LNCaP clone FGC (cell line): ENCODE results near the gene LRRC51.

Experiments used
- DNase-seq: peaks from one replicate; pipeline ENCODE4 v3.0.0-alpha.2; 2011; ENCODE audit warnings: low read depth
- H3K4me3 ChIP-seq: 2 replicates; pipeline ENCODE4 v1.5.1; 2011; ENCODE audit warnings: mild to moderate bottlenecking, low read depth, low read length, control low read depth
- CTCF ChIP-seq: IDR thresholded peaks from 2 replicates; pipeline ENCODE4 v1.5.1; 2012; ENCODE audit warnings: mild to moderate bottlenecking; ENCODE audit not compliant: control insufficient read depth, insufficient read depth; ENCODE audit errors: extremely low read depth

Gene LRRC51

DNA sequence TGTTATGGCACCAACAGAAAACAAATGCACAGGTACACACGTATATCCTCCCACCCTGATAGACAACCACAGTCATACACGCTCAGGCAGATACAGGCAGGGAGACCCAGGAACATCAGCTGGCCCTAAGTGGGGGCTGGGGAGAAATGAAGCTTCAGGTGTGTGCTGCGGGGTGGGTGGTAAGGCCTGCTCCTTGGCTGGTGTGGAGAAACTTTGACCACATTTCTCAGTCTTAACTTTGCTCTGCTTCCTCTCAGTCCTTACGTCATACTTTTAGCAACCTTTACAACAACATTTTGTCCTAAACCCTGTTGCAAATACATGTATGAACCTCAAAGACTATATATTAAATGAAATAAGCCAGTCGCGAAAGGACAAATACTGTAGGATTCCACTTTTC lies 38.5 kb downstream of the LRRC51 start:
- no peak overlapping the region for H3K4me3 ChIP-seq
- no peak for TF ChIP-seq CTCF
- no peak for DNase-seq

DNA sequence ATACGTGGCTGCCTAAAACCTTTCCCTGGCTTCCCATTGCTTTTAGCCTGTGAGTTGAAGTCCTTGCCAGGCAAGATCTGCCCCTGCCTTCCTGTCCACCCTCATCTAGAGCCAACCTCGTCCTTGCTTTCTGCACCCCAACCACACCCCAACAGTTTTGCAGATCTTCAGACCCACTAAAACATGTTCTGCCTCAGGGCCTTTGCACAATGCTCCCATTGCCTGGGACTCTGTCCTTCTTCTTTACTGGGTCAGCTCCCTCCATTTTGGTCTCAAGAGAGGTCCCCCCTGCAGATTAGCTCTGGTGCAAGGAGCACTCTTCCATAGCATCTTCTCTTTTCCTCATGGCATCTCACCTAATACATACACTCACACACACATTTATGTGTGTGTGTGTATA lies 40.3 kb downstream of the LRRC51 start:
- no peak overlapping the region for H3K4me3 ChIP-seq
- TF ChIP-seq CTCF = no peak
- DNase-seq = no peak

DNA sequence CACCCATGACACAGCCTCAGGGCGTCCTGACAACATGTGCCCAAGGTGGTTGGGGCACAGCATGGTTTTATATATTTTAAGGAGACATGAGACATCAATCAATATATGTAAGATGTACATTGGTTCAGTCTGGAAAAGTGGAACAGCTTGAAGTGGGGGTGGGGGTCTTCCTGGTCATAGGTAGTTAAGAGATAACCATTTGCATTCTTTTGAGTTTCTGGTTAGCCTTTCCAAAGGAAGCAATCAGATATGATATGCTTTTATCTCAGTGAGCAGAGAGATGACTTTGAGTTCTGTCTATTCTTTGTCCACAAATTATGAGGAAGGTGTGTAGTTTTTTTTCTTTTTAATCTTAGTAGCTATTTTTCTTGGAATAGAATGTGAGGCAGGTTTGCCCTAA lies 42.0 kb downstream of the LRRC51 start:
- no peak for TF ChIP-seq CTCF
- no peak overlapping the region for H3K4me3 ChIP-seq
- no peak for DNase-seq

DNA sequence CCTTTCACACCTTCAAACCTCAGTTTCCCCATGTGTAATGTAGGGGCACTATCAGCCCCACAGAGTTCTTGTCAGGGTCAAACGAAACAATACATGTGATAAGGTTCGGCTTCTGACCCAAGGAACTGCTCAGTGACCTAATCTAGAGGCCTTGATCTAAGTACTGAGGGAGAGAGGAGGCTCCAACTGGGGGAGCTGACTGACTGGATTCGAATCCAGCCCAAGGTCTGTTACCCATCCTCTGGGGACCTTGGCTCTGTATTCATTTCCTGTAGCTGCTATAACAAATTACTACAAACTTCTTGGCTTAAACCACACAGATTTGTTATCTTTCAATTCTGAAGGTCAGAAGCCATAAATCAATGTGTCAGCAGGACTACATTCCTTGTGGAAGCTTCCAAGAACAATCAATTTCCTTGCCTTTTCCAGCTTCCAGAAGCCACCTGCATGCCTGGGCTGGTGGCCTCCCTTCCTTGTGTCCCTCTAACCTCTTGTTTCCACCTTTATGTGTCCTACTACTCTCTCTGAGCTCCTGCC lies 42.5 kb downstream of the LRRC51 start:
- TF ChIP-seq CTCF = no peak
- no peak overlapping the region for H3K4me3 ChIP-seq
- no peak for DNase-seq

GRCh38 chr11:72124046-72124445 lies 43.4 kb downstream of the LRRC51 start:
- TF ChIP-seq CTCF = no peak
- no peak for DNase-seq
- no peak overlapping the region for H3K4me3 ChIP-seq

- no peak for DNase-seq
- no peak overlapping the region for H3K4me3 ChIP-seq
- no peak for TF ChIP-seq CTCF
Measured at GRCh38 chr11:72125956-72126355, 45.3 kb downstream of the LRRC51 start.

GRCh38 chr11:72127923-72128322 lies 47.3 kb downstream of the LRRC51 start:
- H3K4me3 ChIP-seq = no peak overlapping the region
- no peak for DNase-seq
- no peak for TF ChIP-seq CTCF
